Activated CD4-positive, alpha-beta T cell treated with anti-CD3 and anti-CD28 coated beads, Interleukin-2, amount 50 U/mL, for 1 hour (primary cell): ENCODE results near the gene CREB3L1.
"Not testable (repeated sequence)": the region's sequence is repeated elsewhere in the genome, so short reads cannot be mapped to it uniquely, and the experiment has no call there.

Source experiments
- DNase-seq: peaks from one replicate; pipeline ENCODE4 v3.0.0-alpha.2; 2020

CREB3L1 gene

DNA sequence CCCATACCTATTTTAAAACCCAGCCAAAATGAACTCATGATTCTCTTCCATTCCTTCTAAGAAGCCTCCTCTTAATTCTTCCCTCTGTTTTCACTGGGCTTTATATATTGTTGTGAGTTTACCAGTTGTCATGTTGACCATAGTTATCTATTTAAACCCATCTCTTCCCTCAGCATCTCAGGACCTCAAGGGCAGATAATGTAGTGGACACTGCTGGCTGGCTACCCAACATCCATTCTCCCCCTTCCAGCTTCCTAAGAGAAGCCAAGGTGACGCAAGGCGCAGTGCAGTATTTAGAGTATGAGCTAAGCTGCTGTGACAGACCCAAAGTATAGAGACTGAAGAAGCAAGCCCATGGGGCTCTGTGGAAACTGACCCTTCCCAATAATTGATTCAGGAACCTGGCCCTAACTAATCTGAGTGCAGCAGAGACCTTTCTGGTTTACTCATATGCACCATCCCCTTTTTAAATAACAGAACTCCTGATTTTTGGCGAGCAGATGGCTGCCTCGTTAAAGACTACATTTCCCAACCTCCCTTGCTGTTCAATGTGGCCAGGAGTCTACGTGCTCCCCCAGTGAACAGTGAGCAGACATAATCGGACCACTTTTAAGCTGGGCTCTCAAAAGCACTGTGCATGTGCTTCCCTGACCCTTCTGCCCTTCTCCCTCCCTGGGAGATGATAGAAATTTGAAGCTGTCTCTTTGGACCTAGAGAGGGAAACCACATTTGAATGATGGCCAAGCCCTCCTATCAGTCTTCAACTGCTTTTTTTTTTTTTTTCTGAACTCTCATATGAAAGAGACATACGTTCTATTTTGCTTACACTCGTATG is 28.1 kb upstream of the CREB3L1 start:
- DNase-seq = no peak

DNA sequence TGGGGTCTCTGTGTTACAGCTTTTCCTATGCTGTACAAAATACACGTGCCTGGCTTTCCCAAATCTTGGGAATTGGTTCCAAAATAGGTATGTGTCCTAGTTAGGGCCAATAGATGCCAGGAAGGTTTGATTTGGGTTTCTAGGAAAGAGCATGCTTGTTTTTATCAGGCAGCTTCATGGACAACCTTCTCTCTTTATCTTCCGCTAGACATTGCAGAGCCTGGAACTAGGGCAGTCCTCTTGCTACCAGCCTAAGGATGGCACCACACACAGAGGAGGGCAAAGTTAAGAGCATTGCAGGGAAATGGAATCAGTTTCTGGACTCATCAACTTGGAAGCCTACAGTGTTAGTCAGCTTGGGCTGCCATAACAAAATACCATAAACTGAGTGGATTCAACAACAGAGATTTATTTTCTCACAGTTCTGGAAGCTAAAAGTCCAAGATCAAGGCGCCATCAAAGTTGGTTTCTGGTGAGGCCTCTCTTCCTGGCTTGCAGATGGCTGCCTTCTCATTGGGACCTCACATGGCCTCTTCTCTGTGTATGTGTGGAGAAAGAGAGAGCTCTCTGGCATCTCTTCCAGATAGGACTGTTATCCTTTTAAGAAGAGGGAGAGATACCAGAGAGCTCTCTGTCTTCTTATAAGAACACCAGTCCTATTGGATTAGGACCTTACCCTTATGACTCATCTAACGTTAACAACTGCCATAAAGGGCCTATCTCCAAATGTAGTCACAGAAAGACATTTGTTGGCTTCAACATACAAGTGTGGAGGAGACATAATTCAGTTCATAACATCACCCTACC is 27.3 kb upstream of the CREB3L1 start:
- DNase-seq = no peak

GRCh38 chr11:46250745-46251052 is 26.8 kb upstream of the CREB3L1 start:
- DNase-seq = no peak

GRCh38 chr11:46251954-46252353 is 25.5 kb upstream of the CREB3L1 start:
- DNase-seq = no peak

DNA sequence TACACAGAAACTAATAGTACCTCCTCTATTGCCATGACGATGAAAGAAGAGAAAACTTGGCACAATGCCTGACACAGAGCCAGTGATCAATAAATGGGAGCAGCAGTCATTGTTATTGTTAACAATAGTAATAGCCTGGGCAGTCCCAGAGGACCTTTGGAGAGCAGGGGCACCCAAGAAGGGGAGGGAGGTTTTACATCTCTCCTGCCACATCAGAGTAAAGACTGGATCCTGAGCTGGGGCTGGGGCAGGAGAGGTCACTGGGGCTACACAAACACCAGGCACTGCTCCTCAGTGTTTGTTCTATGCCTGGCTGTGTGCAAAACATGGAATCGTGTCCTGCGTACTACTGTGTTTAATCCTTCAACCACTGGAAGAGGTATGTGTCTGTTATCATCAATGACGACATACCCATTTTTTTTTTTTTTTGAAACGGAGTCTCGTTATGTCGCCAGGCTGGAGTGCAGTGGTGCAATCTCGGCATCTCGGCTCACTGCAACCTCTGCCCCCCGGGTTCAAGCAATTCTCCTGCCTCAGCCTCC is 25.0 kb upstream of the CREB3L1 start:
- no peak for DNase-seq

- no peak for DNase-seq
Measured at GRCh38 chr11:46253258-46254132, 24.0 kb upstream of the CREB3L1 start.

- DNase-seq = no peak
Measured at GRCh38 chr11:46254133-46254491, 23.4 kb upstream of the CREB3L1 start.

GRCh38 chr11:46256540-46257001 is 20.9 kb upstream of the CREB3L1 start:
- DNase-seq = no peak

DNA sequence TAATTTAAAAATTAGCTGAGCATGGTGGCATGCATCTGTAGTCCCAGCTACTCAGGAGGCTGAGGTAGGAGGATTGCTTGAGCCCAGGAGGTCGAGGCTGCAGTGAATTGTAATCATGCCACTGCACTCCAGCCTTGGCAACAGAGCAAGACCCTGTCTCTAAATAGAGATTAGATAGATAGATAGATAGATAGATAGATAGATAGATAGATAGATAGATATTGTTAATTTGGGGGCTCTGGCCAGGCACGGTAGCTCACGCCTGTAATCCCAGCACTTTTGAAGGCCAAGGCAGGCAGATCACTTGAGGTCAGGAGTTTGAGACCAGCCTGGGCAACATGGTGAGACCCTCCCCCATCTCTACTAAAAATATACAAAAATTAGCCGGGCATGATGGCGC is 18.1 kb upstream of the CREB3L1 start:
- DNase-seq = not testable (repeated sequence)

- DNase-seq = no peak
Measured at GRCh38 chr11:46259971-46260560, 17.4 kb upstream of the CREB3L1 start.

DNA sequence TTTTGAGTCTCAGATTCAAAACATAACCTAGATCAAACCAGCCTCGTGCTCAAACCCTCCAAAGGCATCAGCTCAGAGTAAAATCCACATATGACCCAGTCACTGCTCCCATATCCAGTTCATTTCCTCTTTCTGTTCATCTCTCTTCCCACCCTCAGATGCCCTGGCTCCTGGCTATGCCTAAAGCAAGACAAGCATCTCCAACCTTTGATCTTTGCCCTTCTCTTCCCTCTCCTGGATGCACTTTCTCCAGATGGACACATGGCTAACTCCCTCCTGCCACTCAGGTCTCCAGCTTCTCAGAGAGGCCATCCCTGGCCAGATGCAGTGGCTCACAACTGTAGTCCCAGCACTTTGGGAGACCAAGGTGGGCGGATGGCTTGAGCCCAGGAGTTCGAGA is 14.3 kb upstream of the CREB3L1 start:
- no peak for DNase-seq

DNA sequence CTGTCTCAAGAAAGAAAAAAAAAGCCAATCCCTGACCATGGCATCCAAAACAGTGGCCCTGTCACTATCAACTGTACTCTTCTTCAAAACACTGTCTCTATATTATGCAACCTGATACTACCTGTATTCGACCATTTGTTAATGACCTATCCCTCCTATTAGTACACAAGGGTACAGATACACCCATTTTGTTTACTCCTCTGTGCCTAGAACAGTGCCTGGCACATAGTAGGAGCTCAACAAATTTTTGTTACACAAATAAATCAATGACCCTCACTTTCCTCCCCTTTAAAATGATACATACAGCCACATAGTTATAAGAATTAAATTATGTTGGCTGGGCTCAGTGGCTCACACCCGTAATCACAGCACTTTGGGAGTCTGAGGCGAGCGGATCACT is 13.4 kb upstream of the CREB3L1 start:
- no peak for DNase-seq

DNA sequence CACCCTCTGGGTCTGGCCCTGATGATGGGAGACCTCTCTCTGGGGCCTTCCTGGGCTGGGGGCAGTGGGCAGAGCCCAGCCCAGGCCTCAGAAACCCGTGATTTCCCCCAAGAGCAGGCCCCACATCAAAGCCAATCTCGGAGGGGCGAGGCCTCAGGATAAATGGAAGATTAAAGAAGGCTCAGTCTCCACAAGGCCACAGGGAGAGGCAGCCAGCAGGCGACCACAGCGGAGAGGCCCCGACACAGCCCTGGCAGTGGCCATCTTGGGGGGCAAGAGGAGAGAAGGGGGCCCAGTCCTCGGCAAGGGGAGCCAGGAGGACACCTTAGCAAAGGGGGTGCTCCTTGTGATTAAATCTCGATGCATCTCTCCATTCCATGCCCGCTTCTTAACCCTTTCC is 12.5 kb upstream of the CREB3L1 start:
- DNase-seq = no peak

- DNase-seq = no peak
Measured at GRCh38 chr11:46265764-46266163, 11.7 kb upstream of the CREB3L1 start.

DNA sequence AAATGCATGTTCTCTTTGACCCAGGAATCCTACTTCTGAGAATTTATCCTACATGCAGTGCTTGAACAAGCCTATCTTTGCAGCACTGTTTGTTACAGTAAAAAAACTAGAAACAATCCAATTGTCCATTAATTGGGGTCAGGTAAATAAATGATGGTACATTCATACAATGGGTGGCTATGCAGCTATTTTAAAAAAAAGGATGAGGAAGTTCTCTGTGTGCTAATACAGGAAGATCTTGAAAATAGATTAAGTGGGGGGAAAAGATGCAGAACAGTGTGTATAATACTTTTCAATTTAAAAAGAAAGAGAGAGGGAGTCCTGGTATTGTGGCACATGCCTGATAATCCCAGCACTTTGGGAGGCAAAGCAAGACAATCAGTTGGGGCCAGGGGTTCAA is 9.5 kb upstream of the CREB3L1 start:
- DNase-seq = no peak

DNA sequence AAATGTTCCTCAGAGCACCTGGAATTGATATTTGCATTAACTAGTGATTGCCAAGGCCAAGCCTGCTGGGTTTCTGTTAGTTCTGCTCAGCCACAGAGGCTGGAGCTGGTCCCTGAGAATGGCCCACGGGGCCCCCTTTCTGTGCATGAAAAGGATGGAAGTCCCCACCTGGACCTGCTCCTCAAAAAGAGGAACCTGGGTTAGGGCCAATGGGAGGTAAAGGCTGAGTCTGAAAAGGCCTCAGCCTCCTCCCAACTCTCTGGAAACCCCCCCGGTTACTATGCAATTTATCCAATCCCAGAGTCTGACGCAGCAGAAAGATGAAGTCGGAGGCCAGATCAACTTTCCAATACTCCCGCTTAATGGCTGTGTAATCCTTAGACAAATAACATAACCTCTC is 6.8 kb upstream of the CREB3L1 start:
- DNase-seq = no peak

GRCh38 chr11:46271407-46271806 is 6.1 kb upstream of the CREB3L1 start:
- DNase-seq = no peak

DNA sequence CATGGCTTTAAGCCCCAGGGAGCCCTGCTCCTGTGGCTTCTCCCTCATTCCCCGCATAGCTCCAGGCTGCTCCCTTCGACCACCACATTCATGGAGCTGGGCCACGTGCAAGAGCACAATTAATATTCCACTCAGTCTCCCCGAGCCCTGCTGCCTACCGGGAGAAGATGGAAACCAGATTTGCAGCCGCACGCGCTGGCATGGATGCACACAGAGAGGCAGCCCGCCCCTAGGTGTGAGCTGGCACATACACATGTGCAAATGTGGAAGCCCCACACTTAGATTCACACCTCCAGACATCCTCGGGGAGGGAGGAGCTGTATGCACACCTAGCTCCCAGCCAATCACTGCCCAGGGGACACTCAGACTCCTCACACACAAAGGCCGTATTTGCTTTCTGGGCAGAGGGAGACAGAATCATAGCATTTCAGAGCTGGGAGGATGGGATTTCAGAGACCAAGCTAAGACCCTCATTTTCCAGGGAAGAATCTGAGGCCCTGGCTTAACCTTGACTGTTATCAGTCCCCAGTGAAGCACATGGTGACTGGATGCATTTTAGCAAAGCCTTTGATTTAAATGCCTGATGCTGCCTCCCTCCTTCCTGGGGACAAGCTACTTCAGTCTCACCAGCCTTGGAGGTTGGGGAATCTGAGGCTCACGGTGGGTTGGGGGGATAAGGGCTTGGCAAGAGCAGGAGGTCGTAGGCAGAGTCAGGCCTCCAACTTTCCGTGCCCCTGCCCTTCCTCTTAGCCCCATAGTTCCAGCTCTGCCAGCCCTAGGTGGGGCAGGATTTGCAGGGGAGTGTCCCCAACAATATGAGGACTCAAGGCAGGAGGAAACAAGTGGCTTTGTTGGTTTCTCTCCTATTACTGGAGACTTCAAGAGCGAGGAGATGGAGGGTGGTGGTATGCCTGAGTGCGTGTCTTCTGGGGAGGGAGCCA is 5.3 kb upstream of the CREB3L1 start:
- no peak for DNase-seq

- DNase-seq = no peak
Measured at GRCh38 chr11:46272816-46273427, 4.5 kb upstream of the CREB3L1 start.

DNA sequence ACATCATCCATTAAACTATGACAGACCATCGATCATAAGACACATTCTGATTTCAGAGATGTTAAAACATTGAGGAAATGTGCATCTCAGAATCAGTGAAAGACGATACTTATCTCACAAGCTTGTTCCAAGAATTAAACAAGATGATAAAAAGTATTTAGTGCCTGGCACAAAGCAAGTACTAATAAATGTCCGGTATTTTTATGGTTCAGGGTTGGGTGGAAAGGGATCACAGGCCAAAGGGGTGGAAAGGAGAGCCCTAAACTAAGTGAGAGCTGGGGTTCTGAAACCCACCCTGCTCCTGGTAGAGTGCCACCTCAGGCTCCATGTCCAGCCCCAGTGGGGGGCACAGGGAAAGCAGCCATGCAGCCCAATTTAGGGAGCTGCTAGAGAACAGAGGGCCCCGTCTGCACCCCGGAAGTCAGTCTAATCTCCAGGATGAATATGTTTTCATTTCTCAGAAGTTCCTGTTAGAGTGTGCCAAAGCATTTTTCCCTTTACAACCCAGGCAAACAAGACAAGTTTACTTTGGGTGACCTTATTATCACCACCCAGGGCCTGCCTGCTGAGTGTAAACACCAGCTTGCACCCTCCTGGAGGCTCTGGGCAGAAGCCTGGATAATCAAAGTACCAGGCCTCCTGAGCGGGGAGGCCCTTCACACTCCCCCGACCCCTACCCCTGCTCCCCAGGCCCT is 3.8 kb upstream of the CREB3L1 start:
- DNase-seq = no peak
